ENCODE data around the gene SAMD9. TPM values are rescaled to one million over a fixed set of nuclear protein-coding genes. Genes with fewer than 3 reads are reported as not detected.

The SAMD9 gene
- total RNA-seq (2022; extraction: Qiagen RNA extraction; ENCODE audit: low read depth) = 3.9 to 9.5 TPM (median 6.5 TPM) in 5 replicates

GRCh38 chr7:93117852-93118530 is at the start of gene SAMD9:
TSS of gene SAMD9 (minus strand) at chr7:93117979. CDS start at chr7:93106097, 11,882 bp downstream.

GRCh38 chr7:93148144-93148543 is 30.4 kb upstream of the SAMD9 start, which contains the start of gene SAMD9L:
TSS of gene SAMD9L (minus strand) at chr7:93148385. CDS start at chr7:93135971, 12,414 bp downstream.

Other genes with a start within 250 kb of the SAMD9 start
- gene SAMD9L, start 30.4 kb upstream of the SAMD9 start, total RNA-seq (2022; extraction: Qiagen RNA extraction; ENCODE audit: low read depth) = 0.47 to 1.0 TPM (median 0.75 TPM) in 5 replicates
- not detected in 5 replicates for gene HEPACAM2, start 108.5 kb upstream of the SAMD9 start, total RNA-seq (2022; extraction: Qiagen RNA extraction; ENCODE audit: low read depth)
- gene VPS50, start 114.4 kb upstream of the SAMD9 start, total RNA-seq (2022; extraction: Qiagen RNA extraction; ENCODE audit: low read depth) = 5.6 to 10.8 TPM (median 6.6 TPM) in 5 replicates